Neural cell (in vitro differentiated cells): ENCODE measurements around the gene ENDOD1.

Source experiments
- CTCF ChIP-seq: fragments of 450-650 bp; IDR thresholded peaks from 2 replicates; pipeline ENCODE4 v1.5.1; 2014; ENCODE audit warnings: antibody characterized with exemption, mild to moderate bottlenecking, moderate library complexity; ENCODE audit not compliant: poor library complexity, severe bottlenecking
- POLR2AphosphoS5 ChIP-seq: IDR thresholded peaks from 2 replicates; pipeline ENCODE4 v1.6.1; 2012

- TF ChIP-seq POLR2AphosphoS5 (no peak), CTCF (no peak)
These were observed 26.0 kb downstream of the ENDOD1 start for GRCh38 chr11:95115597-95115996.
